Measurements from ENCODE around the gene TMEFF1. TPM values are rescaled to one million over a fixed set of nuclear protein-coding genes. Genes with fewer than 3 reads are reported as not detected.

The TMEFF1 gene
- total and polyA plus RNA-seq, 10 of the 15 experiments (the other 5 are each of a cell fraction or from before 2014, with no cell fraction given): 0.03 to 0.55 (median 0.11) TPM; not detected in 3

DNA sequence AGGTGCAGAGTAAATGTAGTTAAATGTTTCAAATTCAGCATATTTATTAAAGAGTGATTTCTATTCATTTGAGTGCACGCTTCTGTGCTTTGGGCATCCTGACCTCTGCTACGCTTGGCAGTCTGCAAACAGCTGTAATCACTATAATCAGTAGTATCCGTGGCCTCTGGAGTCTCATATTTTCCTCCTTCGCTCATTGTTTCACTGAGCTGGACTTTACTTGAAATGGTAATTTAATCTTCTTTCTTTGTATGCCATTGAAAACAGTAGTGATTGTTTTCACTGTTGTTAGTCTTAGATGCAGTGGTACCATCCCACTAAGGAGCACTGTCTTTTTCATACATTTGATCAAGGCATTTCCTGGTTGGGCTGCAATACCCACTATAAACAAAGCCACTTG, 61.5 kb downstream of the TMEFF1 start (continued):
- no peak for TF ChIP-seq RAD21 (IDR thresholded peaks at IDR 0.05; ENCODE audit: insufficient read depth, low read depth, low read length)
- TF ChIP-seq IRF4 (IDR thresholded peaks at IDR 0.05; ENCODE audit: low read depth, low read length): no peak
- TF ChIP-seq, protein P1, sequence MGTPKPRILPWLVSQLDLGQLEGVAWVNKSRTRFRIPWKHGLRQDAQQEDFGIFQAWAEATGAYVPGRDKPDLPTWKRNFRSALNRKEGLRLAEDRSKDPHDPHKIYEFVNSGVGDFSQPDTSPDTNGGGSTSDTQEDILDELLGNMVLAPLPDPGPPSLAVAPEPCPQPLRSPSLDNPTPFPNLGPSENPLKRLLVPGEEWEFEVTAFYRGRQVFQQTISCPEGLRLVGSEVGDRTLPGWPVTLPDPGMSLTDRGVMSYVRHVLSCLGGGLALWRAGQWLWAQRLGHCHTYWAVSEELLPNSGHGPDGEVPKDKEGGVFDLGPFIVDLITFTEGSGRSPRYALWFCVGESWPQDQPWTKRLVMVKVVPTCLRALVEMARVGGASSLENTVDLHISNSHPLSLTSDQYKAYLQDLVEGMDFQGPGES (IDR thresholded peaks at IDR 0.05): no peak

DNA sequence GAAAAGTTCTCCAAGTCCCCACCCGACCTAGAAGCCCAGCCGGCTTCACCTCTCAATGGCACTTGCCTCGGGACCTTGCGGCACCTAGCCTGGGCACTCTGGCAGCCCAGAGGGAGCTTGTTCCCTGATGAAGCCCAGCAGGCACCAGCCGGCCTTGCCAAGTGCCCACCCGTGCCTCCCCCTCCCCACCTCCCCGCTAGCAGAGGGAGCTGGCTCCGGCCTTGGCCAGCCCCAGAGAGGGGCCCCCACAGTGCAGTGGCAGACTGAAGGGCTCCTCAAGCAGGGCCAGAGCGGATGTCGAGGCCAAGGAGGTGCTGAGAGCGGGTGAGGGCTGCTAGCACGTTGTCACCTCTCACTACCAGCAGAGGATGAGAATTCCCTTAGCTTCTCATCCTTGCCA, 67.4 kb downstream of the TMEFF1 start:
- no TSS peak for BruUV-seq (replicated peaks)
- Histone ChIP-seq H3K27ac (ENCODE audit: control insufficient read depth, insufficient read depth) (no peak overlapping the region), H4K20me1 (ENCODE audit: control insufficient read depth, insufficient read depth) (no peaks in the 10 kb centered on the region), H3K4me2 (ENCODE audit: control insufficient read depth, insufficient read depth) (no peak overlapping the region), H3K4me1 (ENCODE audit: control insufficient read depth, insufficient read depth, low read length) (no peaks in the 10 kb centered on the region), H3K79me2 (ENCODE audit: control insufficient read depth, insufficient read depth, low read length) (no peaks in the 10 kb centered on the region), H3K9me3 (replicated peaks; ENCODE audit: control insufficient read depth, insufficient read depth, low read length) (no peaks in the 10 kb centered on the region; the same call in 2 of the 3 replicates), H3K9ac (ENCODE audit: control insufficient read depth, insufficient read depth, low read length) (no peak overlapping the region), H2AFZ (ENCODE audit: control insufficient read depth, low read depth, low read length) (no peak overlapping the region), H3K27me3 (replicated peaks in 1 of 2; ENCODE audit: control insufficient read depth in 2 of 2, insufficient read depth in 2 of 2, low read length in 1 of 2) (no peaks in the 10 kb centered on the region), H3K36me3 (ENCODE audit: control insufficient read depth in 2 of 2, insufficient read depth in 2 of 2, low read length in 1 of 2) (no peaks in the 10 kb centered on the region), H3K4me3 (no peak overlapping the region)
- ChIA-PET RAD21 (ENCODE audit: unreplicated experiment) (no interaction called here), POLR2A (no interaction called here), SMC1A (ENCODE audit: uncharacterized antibody, unreplicated experiment) (interaction anchor here (1.2 to 1.4 kb wide), 2 partner anchors 18 to 30 kb away, joined by 3 to 4 read pairs; no protein-coding TSS in a partner anchor), CTCF (no interaction called here)
- ATAC-seq (no peak), DNase-seq (ENCODE audit: low read depth, low spot score) (no peak), FAIRE-seq (no peak)
- in situ Hi-C loops (cut with MboI): no loop called here
- intact Hi-C loops (cut with micrococcal nuclease; ENCODE audit: unreplicated experiment): no loop called here
- 36% methylated on average over 11 of the region's 12 CpGs for WGBS (ENCODE audit: insufficient coverage, insufficient replicate concordance, low lambda C conversion rate, missing lambda C conversion rate)
- TF ChIP-seq ZNF24 (IDR thresholded peaks at IDR 0.05) (no peak), SREBF2 (IDR thresholded peaks at IDR 0.05; ENCODE audit: low read length) (no peak), SMAD1 (IDR thresholded peaks at IDR 0.05; ENCODE audit: low read depth, partially characterized antibody) (no peak), GABPA (IDR thresholded peaks at IDR 0.05; ENCODE audit: low read depth) (no peak), POLR2A (IDR thresholded peaks at IDR 0.05; ENCODE audit: low read depth, low read length) (no peak), YBX1 (IDR thresholded peaks at IDR 0.05) (no peak), SIN3A (IDR thresholded peaks at IDR 0.05; ENCODE audit: low read depth, low read length) (no peak)
- TF ChIP-seq, protein P2, sequence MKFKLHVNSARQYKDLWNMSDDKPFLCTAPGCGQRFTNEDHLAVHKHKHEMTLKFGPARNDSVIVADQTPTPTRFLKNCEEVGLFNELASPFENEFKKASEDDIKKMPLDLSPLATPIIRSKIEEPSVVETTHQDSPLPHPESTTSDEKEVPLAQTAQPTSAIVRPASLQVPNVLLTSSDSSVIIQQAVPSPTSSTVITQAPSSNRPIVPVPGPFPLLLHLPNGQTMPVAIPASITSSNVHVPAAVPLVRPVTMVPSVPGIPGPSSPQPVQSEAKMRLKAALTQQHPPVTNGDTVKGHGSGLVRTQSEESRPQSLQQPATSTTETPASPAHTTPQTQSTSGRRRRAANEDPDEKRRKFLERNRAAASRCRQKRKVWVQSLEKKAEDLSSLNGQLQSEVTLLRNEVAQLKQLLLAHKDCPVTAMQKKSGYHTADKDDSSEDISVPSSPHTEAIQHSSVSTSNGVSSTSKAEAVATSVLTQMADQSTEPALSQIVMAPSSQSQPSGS (IDR thresholded peaks at IDR 0.05; ENCODE audit: low read length): no peak
- TF ChIP-seq, protein P3, sequence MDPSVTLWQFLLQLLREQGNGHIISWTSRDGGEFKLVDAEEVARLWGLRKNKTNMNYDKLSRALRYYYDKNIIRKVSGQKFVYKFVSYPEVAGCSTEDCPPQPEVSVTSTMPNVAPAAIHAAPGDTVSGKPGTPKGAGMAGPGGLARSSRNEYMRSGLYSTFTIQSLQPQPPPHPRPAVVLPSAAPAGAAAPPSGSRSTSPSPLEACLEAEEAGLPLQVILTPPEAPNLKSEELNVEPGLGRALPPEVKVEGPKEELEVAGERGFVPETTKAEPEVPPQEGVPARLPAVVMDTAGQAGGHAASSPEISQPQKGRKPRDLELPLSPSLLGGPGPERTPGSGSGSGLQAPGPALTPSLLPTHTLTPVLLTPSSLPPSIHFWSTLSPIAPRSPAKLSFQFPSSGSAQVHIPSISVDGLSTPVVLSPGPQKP (IDR thresholded peaks at IDR 0.05; ENCODE audit: low read depth, low read length): no peak
- TF ChIP-seq, protein P4, sequence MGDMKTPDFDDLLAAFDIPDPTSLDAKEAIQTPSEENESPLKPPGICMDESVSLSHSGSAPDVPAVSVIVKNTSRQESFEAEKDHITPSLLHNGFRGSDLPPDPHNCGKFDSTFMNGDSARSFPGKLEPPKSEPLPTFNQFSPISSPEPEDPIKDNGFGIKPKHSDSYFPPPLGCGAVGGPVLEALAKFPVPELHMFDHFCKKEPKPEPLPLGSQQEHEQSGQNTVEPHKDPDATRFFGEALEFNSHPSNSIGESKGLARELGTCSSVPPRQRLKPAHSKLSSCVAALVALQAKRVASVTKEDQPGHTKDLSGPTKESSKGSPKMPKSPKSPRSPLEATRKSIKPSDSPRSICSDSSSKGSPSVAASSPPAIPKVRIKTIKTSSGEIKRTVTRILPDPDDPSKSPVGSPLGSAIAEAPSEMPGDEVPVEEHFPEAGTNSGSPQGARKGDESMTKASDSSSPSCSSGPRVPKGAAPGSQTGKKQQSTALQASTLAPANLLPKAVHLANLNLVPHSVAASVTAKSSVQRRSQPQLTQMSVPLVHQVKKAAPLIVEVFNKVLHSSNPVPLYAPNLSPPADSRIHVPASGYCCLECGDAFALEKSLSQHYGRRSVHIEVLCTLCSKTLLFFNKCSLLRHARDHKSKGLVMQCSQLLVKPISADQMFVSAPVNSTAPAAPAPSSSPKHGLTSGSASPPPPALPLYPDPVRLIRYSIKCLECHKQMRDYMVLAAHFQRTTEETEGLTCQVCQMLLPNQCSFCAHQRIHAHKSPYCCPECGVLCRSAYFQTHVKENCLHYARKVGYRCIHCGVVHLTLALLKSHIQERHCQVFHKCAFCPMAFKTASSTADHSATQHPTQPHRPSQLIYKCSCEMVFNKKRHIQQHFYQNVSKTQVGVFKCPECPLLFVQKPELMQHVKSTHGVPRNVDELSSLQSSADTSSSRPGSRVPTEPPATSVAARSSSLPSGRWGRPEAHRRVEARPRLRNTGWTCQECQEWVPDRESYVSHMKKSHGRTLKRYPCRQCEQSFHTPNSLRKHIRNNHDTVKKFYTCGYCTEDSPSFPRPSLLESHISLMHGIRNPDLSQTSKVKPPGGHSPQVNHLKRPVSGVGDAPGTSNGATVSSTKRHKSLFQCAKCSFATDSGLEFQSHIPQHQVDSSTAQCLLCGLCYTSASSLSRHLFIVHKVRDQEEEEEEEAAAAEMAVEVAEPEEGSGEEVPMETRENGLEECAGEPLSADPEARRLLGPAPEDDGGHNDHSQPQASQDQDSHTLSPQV (IDR thresholded peaks at IDR 0.05): no peak

All from GM12878 (cell line).